GM21528 (cell line): ENCODE data around the gene LBHD1.
"Not testable (repeated sequence)": the region's sequence is repeated elsewhere in the genome, so short reads cannot be mapped to it uniquely, and the experiment has no call there.

Experiments
- ATAC-seq: cut with Tn5 transposase; IDR thresholded peaks from one replicate; pipeline ENCODE4 v1.9.1; 2021; ENCODE audit warnings: mild to moderate bottlenecking, moderate library complexity; ENCODE audit not compliant: unreplicated experiment, low FRiP score

LBHD1 gene

DNA sequence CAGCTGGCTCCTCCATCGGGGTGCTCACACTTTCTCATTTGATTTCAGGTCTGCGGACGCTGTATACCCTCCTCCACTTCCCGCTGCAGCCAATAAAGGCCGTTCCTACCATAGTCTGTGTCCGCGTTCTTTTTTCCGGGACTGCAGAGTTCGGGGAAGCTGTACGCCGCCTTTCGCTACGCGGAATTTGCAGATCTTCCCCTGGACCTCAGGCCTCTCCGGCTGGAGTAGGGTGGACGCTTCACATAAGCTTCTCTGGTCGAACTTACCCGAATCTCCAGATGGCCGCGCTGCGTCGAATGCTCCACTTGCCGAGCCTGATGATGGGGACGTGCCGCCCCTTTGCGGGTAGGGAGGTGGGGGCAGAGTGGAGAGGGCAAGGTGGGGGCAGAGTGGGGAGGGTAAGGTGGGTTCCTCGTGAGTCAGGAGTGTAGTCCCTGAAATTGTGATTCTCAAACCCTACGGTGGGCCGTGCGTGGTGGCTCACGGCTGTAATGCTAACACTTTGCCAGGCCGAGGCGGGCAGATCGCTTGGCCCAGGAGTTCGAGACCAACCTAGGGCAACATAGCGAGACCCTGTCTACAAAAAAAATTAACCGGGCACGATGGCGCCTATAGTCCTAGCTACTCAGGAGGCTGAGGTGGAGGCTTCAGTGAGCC is 6.3 kb downstream of the LBHD1 start:
- ATAC-seq = peak; percentile 23

DNA sequence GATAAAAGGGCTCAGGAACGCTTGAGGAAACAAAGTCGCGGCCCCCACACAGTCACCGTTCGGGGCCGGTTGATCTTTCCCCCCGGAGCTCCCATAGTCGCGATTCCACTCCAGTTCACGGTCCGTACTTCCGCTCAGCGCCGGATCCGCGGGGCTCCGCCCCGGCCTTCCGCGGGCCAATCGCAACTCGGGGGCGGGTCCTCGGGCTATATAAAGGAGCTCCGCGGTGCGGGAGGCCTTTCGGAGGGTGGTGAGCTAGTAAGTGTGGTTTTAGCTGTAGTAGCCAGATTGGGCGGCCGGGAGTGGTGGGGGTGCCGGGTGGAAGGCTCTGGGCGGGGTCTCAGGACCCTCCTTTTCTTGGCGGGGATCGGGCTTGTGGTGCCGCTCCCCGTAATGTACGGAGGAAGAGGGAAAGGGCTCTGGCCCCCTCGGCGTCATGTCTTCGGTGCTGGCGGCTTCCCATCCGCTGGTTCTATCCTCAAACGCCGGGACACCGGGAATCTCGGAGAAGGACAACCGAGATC is 6.9 kb downstream of the LBHD1 start, which contains the start of the genes C11orf98 and CSKMT:
Gene C11orf98 (minus strand): TSS at position 136 of the 524 bp plus-strand sequence. CDS start 41 bp downstream, at position 95.
Gene CSKMT (plus strand): TSS at position 238 of the 524 bp plus-strand sequence. CDS start 568 bp downstream, outside the sequence.
- ATAC-seq = peak; percentile 79

DNA sequence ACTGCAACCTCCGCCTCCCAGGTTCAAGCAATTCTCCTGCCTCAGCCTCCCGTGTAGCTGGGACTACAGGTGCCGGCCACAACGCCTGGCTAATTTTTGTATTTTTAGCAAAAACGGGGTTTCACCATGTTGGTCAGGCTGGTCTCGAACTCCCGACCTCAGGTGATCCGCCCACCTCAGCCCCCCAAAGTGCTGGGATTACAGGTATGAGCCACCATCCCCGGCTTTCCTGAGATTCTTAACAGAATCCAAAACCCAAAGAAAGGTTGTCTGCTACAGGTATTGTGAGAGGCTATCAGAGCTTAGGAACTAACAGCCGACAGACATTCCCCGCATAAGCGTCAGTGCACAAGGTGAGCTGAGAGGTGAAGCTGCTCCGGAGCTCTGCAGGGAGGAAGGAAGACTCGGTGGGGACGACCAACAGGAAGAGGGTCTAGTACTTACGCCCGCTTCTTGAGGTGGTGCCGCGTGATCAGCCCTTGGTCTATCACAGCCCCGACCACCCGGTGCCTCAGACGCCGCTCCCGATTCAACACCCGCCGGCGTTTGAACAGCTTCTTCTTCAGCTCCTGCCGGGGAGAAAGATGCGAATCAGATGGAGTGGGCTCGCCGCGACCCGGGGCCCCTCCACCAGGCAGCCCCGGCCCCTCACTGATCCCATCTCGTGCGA is 7.5 kb downstream of the LBHD1 start:
- ATAC-seq = peak; percentile 27

DNA sequence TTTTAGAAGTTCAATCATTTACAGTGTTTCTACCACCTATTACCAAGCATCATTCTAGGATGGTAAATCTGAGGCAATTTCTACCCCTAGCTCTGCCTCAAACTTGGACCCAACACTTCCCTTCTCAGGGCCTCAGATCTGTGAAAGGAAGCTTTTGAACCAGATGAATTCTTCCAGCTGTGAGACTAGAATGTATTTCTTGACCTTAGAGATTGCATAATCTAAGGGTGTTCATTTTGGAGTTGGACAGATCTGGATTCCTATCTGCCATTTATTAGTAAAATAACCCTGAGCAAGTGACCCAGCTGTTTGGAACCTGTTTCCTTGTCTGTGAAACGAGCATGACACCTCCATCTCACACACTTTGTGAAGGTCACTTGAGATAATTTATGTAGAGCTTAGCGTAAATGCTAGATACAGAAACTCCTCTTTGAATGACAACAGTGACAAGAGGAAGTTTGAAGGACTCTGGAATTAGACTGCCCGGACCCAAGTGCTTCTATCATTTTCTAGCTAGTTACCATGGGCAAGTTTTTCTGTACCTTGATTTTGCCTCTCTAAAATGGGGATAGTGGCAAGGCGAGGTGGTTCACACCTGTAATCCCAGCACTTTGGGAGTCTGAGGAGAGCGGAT is 15.2 kb downstream of the LBHD1 start:
- no peak for ATAC-seq

DNA sequence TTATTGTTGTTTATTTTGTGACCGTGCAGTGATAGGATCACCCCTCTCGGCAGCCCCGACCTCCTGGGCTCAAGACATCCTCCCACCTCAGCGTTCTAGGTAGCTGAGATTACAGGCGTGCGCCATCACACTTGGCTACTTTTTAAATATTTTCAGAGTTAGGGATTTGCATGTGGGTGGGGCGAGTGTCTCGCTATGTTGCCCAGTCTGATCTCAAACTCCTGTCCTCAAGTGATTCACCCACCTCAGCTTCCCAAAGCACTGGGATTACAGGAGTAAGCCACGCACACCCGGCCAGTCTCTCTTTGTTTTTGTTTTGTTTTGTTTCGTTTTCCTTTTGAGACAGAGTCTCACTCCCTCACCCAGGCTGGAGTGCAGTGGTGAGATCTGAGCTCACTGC is 17.8 kb downstream of the LBHD1 start:
- ATAC-seq = no peak

DNA sequence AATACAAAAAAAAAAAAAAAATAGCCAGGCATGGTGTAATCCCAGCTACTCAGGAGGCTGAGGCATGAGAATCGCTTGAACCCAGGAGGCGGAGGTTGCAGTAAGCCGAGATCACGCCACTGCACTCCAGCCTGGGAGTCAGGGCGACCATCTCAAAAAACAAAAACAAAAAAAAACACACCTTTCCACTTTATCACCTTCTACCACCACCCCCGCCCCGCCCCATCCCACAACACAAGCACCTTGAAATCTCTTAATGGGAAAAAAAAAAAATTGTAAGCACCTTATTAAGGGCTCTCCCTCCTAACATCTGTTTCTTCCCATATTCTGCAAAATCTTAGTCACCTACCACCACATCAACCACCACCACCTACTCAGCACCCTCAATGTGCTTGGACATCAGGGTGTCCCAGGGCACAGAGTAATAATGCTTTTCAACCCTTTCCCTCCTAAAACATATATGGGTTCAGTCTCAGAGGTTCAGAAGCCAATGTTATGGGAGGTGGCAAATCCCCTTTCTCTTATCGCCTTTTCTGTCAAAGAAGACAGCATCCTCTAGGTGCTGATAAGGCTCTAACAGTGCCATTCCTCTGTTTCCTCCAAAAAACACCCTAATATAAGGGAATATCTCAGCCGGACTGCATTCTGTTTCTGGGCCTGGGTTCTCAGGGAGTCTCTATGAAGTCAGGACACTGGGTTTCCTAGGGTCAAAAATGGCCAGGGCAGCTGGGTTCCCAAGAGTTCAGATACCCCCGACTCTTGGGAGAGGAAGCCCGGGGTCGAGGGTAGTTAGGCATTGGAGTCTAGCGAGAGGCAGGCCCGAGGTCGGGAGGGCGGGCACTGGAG is 19.7 kb downstream of the LBHD1 start:
- peak; percentile 5 for ATAC-seq

DNA sequence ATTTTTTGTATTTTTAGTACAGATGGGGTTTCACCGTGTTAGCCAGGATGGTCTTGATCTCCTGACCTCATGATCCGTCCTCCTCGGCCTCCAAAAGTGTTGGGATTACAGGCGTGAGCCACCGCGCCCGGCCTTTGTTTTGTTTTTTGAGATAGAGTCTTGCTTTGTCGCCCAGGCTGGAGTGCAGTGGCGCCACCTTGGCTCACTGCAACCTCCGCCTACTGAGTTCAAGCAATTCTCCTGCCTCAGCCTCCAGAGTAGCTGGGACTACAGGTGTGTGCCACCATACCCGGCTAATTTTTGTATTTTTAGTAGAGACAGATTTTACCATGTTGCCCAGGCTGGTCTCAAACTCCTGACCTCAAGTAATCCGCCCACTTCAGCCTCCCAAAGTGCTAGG is 21.8 kb downstream of the LBHD1 start:
- ATAC-seq = not testable (repeated sequence)

DNA sequence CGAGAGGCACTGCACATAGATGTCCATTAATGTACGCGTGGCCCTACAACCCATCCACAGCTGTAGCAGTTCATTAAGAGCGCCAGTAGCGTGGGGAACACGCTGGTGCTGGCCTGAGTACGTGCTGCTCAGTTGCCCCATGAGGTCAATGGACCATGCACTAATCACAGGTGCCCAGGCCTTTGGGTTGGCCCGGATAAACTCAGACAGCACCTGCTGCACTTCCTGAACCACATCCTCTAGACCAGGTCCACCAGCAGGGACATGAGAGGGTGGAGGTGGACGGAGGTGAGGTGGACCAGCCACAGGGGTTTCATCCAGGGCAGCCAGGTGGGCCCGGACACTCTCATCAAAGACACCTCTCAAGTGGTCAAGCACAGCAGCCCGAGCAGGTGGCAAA is 22.6 kb downstream of the LBHD1 start:
- ATAC-seq = no peak

DNA sequence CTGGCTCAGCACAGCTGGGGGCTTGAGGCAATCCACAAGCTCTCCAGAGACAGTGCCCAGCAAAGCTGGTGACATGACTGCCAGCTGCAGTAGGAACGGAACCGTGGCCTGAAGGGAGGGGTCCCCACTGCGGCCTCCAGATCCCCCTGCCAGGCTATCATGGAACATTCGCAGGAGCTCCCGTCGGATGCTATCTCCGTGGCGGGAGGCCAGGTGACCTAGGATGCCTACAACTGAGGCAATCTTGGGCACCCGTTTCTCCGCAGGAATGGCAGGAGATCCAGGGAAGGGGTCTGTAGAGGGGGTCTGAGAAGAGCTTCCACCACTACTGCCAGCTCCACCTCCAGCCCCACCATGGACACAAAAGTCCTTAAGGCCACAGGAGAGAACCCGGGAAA is 23.1 kb downstream of the LBHD1 start:
- no peak for ATAC-seq

DNA sequence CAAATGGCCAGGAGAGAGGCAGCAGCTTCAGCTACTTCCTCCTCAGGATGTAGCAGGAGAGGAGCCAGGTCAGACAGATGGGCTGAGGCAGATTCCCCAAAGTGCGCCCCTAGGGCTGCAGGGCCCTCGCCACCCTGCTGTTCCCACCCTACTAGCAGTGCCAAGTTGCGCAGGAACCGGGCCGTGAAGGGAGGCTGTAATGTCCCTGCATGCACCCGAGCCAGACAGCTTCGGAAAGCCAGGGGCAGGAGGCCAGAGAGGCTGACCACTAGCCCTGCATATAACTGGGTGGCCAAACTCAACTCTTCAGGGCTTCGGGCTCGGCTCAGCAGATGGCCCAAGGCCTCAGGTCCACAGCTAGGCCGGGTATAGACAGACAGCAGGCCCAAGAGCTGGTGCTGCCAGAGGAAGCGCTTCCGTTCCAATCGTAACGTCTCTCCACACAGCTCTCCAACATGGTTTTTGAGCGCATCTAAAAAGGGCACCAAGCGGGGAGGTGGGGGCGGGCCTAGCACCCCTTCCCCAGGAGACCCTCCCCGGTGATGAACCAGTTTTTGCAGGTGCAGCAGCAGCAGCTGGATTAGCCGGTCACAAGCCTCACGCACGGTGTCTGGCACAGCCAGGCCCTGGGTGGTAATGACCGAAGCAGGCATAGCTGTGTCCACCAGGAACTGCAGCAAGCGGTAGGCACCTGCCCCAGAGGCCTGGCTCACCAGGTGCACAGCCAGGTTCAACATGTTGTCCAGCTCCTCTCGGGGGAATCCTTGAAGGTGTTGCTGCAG is 23.7 kb downstream of the LBHD1 start:
- no peak for ATAC-seq

DNA sequence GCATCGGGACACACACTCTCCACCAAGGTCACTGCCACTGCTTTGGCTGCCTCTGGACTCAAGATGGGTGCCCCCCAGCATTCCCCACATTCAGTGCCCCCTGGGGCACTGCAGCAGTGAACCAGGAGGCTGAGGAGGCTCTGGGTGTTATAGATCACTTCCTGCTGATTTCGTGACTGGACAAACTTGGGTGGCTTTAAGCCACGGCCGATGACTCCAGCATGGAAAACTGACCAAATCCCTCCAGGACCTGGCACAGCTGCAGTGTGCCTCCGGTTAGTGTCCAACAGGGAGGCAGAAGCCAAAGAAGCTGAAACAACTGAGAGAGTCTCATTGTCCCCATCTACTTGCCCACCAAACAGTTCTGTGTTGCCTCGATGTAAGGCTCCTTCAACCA is 24.5 kb downstream of the LBHD1 start:
- no peak for ATAC-seq

DNA sequence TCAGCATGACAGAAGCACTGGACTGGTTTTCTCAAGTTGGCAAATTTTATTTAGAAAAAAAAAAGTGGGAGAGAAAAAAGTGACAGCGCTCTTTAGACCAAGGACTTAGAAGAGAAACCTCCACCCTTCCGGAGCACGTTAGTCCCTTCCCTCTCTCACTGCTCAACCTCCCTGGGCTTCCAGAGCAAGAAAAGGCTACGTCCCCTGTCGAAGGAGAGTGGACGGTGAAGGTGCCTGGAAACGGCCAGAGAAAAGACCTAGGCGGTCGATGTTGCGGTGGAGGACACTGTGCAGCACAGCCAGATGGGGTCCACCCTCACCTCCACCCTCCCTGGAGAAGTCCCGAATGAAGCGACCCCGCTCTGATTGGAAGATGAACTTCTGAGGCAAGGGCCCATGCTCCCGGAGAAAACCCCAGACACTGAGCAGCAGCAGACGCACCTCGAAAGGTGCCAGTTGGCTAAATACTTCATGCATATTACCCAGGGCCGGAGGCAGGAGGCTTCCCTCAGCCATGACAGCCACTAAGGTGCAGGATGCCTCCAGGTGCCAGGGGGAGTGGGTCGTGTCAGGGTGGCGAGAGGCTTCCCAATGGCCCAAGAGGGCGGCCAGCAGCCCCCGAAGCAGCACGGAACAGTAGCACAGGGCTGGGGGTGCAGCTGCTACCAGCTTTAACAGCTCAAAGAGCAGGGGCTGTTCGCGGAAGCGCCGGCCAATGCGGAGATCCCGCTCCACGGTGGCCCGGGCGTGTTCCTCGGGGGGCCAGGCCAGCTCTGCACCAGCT is 25.1 kb downstream of the LBHD1 start:
- no peak for ATAC-seq

DNA sequence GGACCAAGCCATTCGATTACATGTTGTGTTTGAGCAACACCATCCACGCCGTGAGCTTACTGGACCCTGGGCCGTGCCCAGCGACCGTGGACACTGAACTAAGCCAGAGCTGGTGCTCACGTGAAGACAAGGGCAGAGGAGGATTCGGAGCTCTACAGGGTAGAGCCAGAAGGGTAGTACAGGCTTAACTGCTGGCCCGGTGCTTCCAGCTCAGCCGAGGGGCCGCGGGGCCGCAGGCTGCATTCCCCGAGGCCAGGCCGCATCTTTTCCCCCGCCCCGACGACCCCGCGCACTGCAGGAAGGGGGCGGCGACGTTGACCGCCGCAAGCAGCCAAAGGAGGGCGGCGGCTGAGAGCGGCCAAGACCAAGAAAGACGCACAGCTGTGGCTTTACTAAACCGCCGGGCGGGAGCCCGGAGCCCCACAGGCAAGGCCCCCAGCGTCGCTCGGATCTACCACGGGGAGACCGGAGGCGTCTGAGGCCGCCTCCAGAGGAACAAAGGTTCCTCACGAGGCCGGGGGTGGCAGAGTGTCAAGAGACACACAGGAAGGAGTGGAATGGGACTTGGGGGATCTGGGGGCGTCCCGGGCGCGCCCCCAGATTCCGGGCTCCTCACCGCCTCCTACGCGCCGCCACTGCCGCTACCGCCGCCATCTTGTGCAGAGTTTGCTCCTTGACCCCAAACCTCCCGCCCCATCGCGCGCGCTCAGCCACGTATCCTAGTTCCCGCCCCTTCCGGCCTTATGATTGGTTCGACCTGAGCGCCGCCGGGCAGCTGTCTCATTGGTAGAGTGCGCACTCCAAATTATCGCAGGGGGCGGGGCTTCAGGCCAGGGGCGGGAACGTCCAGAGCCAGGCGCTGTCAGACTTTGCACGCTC is 25.9 kb downstream of the LBHD1 start, which contains the start of gene GANAB:
Gene GANAB (minus strand): TSS at position 668 of the 879 bp plus-strand sequence. CDS start 14 bp downstream, at position 654.
- ATAC-seq = peak; percentile 82

DNA sequence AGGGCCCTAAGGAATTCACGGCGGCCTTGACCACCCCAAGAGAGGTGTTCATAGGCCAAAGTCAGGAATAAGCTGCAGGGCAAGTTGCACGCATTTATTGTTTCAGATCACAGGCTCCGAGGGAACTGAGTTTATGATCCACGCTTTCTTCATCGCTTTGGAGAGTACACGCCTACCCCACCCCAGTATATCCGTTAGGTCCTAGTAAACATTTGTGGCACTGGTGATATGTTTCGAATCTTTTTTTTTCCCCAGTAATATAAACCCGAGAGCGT is 26.5 kb downstream of the LBHD1 start:
- ATAC-seq = no peak

DNA sequence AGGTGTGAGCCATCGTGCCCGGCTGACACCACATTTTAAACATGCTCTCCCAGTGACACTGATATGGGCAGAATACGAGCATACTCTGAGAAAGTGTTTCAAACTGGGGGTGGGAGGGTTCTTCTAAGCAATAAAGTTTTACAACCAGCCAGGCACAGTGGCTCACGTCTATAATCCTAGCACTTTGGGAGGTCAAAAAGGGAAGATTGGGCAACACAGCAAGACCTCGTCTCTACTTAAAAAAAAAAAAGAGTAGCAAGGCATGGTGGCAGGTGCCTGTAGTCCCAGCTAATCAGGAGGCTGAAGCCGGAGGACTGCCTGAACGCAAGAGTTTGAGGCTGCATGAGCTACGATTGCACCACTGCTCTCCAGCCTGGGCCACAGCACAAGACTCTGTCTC is 27.8 kb downstream of the LBHD1 start:
- ATAC-seq = no peak

DNA sequence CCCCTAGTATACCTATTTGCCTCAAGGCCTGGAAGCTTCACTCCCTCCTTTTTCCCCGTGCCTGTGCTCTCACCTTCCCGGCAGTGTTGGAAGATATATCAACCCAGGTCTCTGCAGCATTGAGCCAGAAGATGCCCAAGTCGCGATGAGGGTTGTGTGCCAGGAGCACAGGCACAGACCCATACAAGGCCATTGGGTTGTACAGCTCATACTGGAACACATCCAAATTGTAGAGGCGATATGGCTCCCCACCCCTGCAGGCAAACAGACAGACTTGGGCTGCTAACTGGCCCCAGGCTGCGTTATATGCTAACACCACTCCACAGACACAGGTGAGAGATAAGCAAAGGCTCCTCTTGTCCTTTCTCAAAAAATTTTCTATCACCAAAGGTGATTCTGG is 39.6 kb downstream of the LBHD1 start:
- ATAC-seq = no peak

DNA sequence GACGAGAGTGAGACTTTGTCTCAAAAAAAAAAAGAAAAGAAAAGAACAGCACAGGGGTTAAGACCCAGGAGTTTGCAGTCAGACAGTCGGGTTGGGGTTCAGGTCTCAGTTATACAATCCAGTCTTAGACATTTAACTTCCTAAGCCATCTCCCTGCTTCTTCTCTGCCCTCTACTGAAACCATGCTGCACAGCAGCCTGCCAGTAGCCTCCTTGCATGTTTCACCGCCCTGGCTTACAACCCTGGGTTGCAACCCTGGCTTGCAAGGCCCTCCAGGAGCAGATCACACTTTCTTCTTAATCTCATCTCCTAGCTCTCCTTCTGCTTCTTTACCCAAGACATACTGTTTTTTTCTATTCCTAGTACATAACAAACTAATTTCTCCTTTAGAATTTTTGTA is 44.4 kb downstream of the LBHD1 start:
- ATAC-seq = no peak

DNA sequence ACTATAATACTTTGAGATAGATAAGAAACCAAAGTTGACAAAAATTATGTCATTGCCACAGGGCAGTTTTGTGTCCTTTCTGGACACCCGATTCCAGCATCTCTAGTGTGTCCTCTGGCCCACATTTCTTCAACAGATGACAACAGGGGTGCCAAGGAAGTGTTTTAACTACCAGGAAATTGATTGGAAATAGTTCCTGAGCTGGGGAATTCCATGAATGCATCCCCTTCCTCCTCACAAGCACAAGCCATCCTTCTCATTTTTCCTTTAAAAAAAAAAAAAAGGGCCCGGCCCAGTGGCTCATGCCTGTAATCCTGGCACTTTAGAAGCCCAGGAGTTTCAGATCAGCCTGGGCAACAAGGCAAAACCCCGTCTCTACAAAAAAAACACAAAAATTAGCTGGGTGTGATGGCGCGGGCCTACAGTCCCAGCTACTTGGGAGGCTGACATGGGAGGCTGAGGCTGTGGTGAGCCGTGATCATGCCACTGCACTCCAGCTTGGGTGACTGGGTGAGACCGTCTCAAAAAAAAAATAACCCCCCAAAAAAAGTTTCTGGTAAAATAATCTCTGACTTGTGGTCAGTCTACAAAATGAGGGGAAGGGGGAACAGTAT is 49.5 kb downstream of the LBHD1 start:
- no peak for ATAC-seq
